HG03575 (cell line): ENCODE measurements around the gene BSCL2.
"Not testable (repeated sequence)": the region's sequence is repeated elsewhere in the genome, so short reads cannot be mapped to it uniquely, and the experiment has no call there.

Experiments used
- ATAC-seq: cut with Tn5 transposase; IDR thresholded peaks from one replicate; pipeline ENCODE4 v1.9.1; 2021; ENCODE audit not compliant: unreplicated experiment, insufficient number of reproducible peaks, low FRiP score; ENCODE audit errors: extremely low read depth

The BSCL2 gene

GRCh38 chr11:62693624-62694023, 13.6 kb downstream of the BSCL2 start:
- ATAC-seq, result not testable (repeated sequence)

GRCh38 chr11:62689421-62690183, 17.6 kb downstream of the BSCL2 start, which contains the start of gene LRRN4CL:
LRRN4CL (minus strand) TSS chr11:62689530; CDS start chr11:62688508, 1,022 bp downstream.
- ATAC-seq, result no peak

GRCh38 chr11:62688491-62688890, 18.7 kb downstream of the BSCL2 start:
- no peak for ATAC-seq

- no peak for ATAC-seq
These were observed 19.5 kb downstream of the BSCL2 start for GRCh38 chr11:62687508-62688396.

GRCh38 chr11:62682518-62682917, 24.7 kb downstream of the BSCL2 start:
- no peak for ATAC-seq

GRCh38 chr11:62680825-62681240, 26.4 kb downstream of the BSCL2 start:
- ATAC-seq, result no peak

GRCh38 chr11:62678770-62679696, 28.2 kb downstream of the BSCL2 start, which contains the start of gene UBXN1:
UBXN1 (minus strand) TSS chr11:62679073; CDS start chr11:62678923, 150 bp downstream.
- ATAC-seq, result no peak

GRCh38 chr11:62678433-62678769, 28.8 kb downstream of the BSCL2 start:
- ATAC-seq, result no peak

- ATAC-seq, result no peak
These were observed 29.5 kb downstream of the BSCL2 start for GRCh38 chr11:62677714-62678113.

GRCh38 chr11:62677156-62677555, 30.1 kb downstream of the BSCL2 start:
- ATAC-seq, result no peak

- no peak for ATAC-seq
These were observed 30.5 kb downstream of the BSCL2 start for GRCh38 chr11:62676698-62677097.

- not testable (repeated sequence) for ATAC-seq
These were observed 31.8 kb downstream of the BSCL2 start for GRCh38 chr11:62675415-62675814.

GRCh38 chr11:62673196-62673525, 34.1 kb downstream of the BSCL2 start:
- no peak for ATAC-seq

GRCh38 chr11:62671608-62672389, 35.4 kb downstream of the BSCL2 start, which contains the start of the genes LBHD1 and UQCC3:
LBHD1 (minus strand) TSS chr11:62672267; CDS start chr11:62670031, 2,236 bp downstream.
UQCC3 (plus strand) TSS chr11:62671673; CDS start chr11:62671746, 73 bp downstream.
- ATAC-seq, result no peak

- ATAC-seq, result no peak
These were observed 36.0 kb downstream of the BSCL2 start for GRCh38 chr11:62671236-62671607.

- no peak for ATAC-seq
These were observed 37.6 kb downstream of the BSCL2 start for GRCh38 chr11:62669420-62670161.

- ATAC-seq, result no peak
These were observed 39.8 kb downstream of the BSCL2 start for GRCh38 chr11:62667460-62667859.
